Measurements from ENCODE around the gene CDYL.

DNA sequence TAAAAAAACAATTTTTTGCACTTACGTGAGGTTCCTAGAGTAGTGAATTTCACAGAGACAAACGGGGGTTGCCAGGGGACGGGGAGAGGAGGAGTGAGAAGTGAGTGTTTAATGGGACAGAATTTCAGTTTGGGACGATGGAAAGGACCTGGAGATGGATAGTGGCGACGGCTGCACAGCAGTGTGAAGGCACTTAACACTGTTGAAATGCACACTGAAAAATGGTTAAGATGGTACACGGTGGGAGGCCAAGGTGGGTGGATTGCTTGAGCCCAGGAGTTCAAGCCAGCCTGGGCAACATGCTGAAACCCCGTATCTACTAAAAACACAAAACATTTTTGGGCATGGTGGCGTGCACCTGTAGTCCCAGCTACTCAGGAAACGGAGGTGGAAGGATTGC lies 196.2 kb downstream of the CDYL start:
- TF ChIP-seq GABPA (IDR thresholded peaks at IDR 0.05 in 1 of 2, conservative IDR thresholded peaks at IDR 0.05 in 1 of 2) (no peak), SP1 (IDR thresholded peaks at IDR 0.05) (no peak), RAD21 (IDR thresholded peaks at IDR 0.05) (no peak), TAF1 (conservative IDR thresholded peaks at IDR 0.05) (no peak), NR2F2 (IDR thresholded peaks at IDR 0.05) (no peak), YY1 (IDR thresholded peaks at IDR 0.05) (no peak), FOXA1 (IDR thresholded peaks at IDR 0.05) (no peak), RXRA (IDR thresholded peaks at IDR 0.05) (no peak)
- TF ChIP-seq, protein P1, sequence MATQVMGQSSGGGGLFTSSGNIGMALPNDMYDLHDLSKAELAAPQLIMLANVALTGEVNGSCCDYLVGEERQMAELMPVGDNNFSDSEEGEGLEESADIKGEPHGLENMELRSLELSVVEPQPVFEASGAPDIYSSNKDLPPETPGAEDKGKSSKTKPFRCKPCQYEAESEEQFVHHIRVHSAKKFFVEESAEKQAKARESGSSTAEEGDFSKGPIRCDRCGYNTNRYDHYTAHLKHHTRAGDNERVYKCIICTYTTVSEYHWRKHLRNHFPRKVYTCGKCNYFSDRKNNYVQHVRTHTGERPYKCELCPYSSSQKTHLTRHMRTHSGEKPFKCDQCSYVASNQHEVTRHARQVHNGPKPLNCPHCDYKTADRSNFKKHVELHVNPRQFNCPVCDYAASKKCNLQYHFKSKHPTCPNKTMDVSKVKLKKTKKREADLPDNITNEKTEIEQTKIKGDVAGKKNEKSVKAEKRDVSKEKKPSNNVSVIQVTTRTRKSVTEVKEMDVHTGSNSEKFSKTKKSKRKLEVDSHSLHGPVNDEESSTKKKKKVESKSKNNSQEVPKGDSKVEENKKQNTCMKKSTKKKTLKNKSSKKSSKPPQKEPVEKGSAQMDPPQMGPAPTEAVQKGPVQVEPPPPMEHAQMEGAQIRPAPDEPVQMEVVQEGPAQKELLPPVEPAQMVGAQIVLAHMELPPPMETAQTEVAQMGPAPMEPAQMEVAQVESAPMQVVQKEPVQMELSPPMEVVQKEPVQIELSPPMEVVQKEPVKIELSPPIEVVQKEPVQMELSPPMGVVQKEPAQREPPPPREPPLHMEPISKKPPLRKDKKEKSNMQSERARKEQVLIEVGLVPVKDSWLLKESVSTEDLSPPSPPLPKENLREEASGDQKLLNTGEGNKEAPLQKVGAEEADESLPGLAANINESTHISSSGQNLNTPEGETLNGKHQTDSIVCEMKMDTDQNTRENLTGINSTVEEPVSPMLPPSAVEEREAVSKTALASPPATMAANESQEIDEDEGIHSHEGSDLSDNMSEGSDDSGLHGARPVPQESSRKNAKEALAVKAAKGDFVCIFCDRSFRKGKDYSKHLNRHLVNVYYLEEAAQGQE (IDR thresholded peaks at IDR 0.05), result no peak
- TF ChIP-seq, protein P2, sequence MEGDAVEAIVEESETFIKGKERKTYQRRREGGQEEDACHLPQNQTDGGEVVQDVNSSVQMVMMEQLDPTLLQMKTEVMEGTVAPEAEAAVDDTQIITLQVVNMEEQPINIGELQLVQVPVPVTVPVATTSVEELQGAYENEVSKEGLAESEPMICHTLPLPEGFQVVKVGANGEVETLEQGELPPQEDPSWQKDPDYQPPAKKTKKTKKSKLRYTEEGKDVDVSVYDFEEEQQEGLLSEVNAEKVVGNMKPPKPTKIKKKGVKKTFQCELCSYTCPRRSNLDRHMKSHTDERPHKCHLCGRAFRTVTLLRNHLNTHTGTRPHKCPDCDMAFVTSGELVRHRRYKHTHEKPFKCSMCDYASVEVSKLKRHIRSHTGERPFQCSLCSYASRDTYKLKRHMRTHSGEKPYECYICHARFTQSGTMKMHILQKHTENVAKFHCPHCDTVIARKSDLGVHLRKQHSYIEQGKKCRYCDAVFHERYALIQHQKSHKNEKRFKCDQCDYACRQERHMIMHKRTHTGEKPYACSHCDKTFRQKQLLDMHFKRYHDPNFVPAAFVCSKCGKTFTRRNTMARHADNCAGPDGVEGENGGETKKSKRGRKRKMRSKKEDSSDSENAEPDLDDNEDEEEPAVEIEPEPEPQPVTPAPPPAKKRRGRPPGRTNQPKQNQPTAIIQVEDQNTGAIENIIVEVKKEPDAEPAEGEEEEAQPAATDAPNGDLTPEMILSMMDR (IDR thresholded peaks at IDR 0.05; ENCODE audit: low read depth, low read length, missing input control), result no peak
- TF ChIP-seq, protein P3, sequence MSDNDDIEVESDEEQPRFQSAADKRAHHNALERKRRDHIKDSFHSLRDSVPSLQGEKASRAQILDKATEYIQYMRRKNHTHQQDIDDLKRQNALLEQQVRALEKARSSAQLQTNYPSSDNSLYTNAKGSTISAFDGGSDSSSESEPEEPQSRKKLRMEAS (IDR thresholded peaks at IDR 0.05), result no peak
- TF ChIP-seq, protein P4, sequence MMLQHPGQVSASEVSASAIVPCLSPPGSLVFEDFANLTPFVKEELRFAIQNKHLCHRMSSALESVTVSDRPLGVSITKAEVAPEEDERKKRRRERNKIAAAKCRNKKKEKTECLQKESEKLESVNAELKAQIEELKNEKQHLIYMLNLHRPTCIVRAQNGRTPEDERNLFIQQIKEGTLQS (IDR thresholded peaks at IDR 0.05), result no peak
- TF ChIP-seq, protein P5, sequence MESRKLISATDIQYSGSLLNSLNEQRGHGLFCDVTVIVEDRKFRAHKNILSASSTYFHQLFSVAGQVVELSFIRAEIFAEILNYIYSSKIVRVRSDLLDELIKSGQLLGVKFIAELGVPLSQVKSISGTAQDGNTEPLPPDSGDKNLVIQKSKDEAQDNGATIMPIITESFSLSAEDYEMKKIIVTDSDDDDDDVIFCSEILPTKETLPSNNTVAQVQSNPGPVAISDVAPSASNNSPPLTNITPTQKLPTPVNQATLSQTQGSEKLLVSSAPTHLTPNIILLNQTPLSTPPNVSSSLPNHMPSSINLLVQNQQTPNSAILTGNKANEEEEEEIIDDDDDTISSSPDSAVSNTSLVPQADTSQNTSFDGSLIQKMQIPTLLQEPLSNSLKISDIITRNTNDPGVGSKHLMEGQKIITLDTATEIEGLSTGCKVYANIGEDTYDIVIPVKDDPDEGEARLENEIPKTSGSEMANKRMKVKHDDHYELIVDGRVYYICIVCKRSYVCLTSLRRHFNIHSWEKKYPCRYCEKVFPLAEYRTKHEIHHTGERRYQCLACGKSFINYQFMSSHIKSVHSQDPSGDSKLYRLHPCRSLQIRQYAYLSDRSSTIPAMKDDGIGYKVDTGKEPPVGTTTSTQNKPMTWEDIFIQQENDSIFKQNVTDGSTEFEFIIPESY (IDR thresholded peaks at IDR 0.05), result no peak

Data from liver (tissue), 3 donors.